GM23338 (cell line): ENCODE measurements around the gene MAP2K3.

Experiments used
- CREB1 ChIP-seq: fragments of 250-450 bp; sonication (Bioruptor Pico); IDR thresholded peaks from 2 replicates; pipeline ENCODE4 v1.5.0; 2020; ENCODE audit warnings: low read depth, mild to moderate bottlenecking, moderate library complexity
- CTCF ChIP-seq, 2 experiments: fragments of 200-600 bp in 1 of 2; sonication (generic) in 1 of 2; conservative IDR thresholded peaks; 2 replicates each; pipeline versions ENCODE4 v1.5.1 to v1.6.1; 2016 to 2017; ENCODE audit warnings: antibody characterized with exemption in 2 of 2, low read depth in 2 of 2, mild to moderate bottlenecking in 2 of 2, moderate library complexity in 1 of 2
- ETS1 ChIP-seq: IDR thresholded peaks from 2 replicates; pipeline ENCODE4 v1.6.1; 2016; ENCODE audit warnings: antibody characterized with exemption
- EZH2 ChIP-seq: fragments of 200-600 bp; sonication (generic); IDR thresholded peaks from one replicate; pipeline ENCODE4 v1.8.0; 2017; ENCODE audit warnings: antibody characterized with exemption, mild to moderate bottlenecking, low read depth; ENCODE audit not compliant: unreplicated experiment
- EZH2phosphoT487 ChIP-seq: fragments of 200-600 bp; sonication (generic); IDR thresholded peaks from one replicate; pipeline ENCODE4 v1.8.1; 2018; ENCODE audit warnings: antibody characterized with exemption; ENCODE audit not compliant: unreplicated experiment
- POLR2AphosphoS5 ChIP-seq: IDR thresholded peaks from 2 replicates; pipeline ENCODE4 v1.6.1; 2016; ENCODE audit warnings: antibody characterized with exemption, low read depth
- REST ChIP-seq: IDR thresholded peaks from one replicate; pipeline ENCODE4 v1.6.1; 2018; ENCODE audit warnings: antibody characterized with exemption; ENCODE audit not compliant: unreplicated experiment
- STAT1 ChIP-seq: IDR thresholded peaks from one replicate; pipeline ENCODE4 v1.6.1; 2016; ENCODE audit warnings: antibody characterized with exemption; ENCODE audit not compliant: unreplicated experiment
- ZNF462 ChIP-seq: fragments of 250-450 bp; sonication (Bioruptor Pico); IDR thresholded peaks from 2 replicates; pipeline ENCODE4 v1.5.0; 2020; ENCODE audit warnings: mild to moderate bottlenecking, moderate library complexity

GRCh38 chr17:21303441-21304065 lies 19.0 kb downstream of the MAP2K3 start:
- TF ChIP-seq CTCF (conservative IDR thresholded peaks at IDR 0.05; ENCODE audit: low read depth in 2 of 2) (no peak), REST (no peak), POLR2AphosphoS5 (no peak), EZH2phosphoT487 (no peak), EZH2 (no peak), ETS1 (no peak), STAT1 (no peak), CREB1 (no peak), ZNF462 (CRISPR knock-in tag) (no peak)
